Pancreas (tissue), 10 donors: Measurements from ENCODE around the gene IQGAP1. TPM values are rescaled to one million over a fixed set of nuclear protein-coding genes. Genes with fewer than 3 reads are reported as not detected.

Experiments used
- ATAC-seq, 4 donors: fragments of 200-7000 bp; cut with Tn5 transposase; one replicate each; pipeline versions ENCODE4 v1.8.0 to v1.9.1; 2020; ENCODE audit warnings: mild to moderate bottlenecking in 4 of 4, moderate library complexity in 4 of 4
- DNase-seq, 6 donors: peaks; one replicate each; pipeline ENCODE4 v3.0.0-alpha.2; 2020
- FAIRE-seq: peaks from 2 replicates; lab custom pipeline; 2012; peaks lifted over from hg19 to GRCh38; lab: Jason Lieb, UNC
- H3K27ac ChIP-seq, 4 donors: fragments of 200-600 bp; sonication (generic); 1 replicate in 3 of 4; 2 replicates in 1 of 4; pipeline versions ENCODE4 v1.5.0 to v1.8.0; 2020
- H3K27me3 ChIP-seq, 4 donors: fragments of 200-600 bp; one replicate each; pipeline ENCODE4 v1.8.0; 2021
- H3K36me3 ChIP-seq, 3 donors: fragments of 200-600 bp; sonication (generic) in 1 of 3; one replicate each; pipeline versions ENCODE4 v1.5.0 to v1.8.0; 2020 to 2021
- H3K4me1 ChIP-seq, 3 donors: fragments of 200-600 bp; one replicate each; pipeline ENCODE4 v1.8.0; 2021
- H3K4me3 ChIP-seq, 4 donors: fragments of 200-600 bp; sonication (generic) in 2 of 4; one replicate each; pipeline versions ENCODE4 v1.5.0 to v1.8.0; 2020 to 2021
- H3K9me3 ChIP-seq, 4 donors: fragments of 200-600 bp; one replicate each; pipeline ENCODE4 v1.8.0; 2021
- CTCF ChIP-seq, 4 donors: fragments of 200-600 bp; sonication (generic) in 3 of 4; IDR thresholded peaks; one replicate each; pipeline versions ENCODE4 v1.5.0 to v1.8.0; 2021; ENCODE audit warnings: antibody characterized with exemption in 4 of 4
- WGBS, 2 donors: extraction: QIAGEN DNeasy Blood & Tissue Kit; methylation state at CpG; one replicate each; pipeline ENCODE4 v1.1.7; 2013; 5-methylcytosine and 5-hydroxymethylcytosine counted together
- intact Hi-C, 3 donors: fragments of 100-400 bp; cut with DNase I; formaldehyde crosslinking; loops; one replicate each; pipeline versions ENCODE4 v1.11.1 to v1.14.2; 2022
- polyA plus RNA-seq, 2 donors: library from polyadenylated mRNA; stranded (reverse); fragments of 200-250 nt; gene quantifications; one replicate each; pipeline ENCODE4 v1.2.3, GENCODE V29; 2013
- total RNA-seq, 6 donors: library from RNA; stranded (reverse); fragmentation: NEBNext Ultra II Directional in 4 of 6; extraction: Animal tissue kit (Norgen Biotek cat#: 25700) in 4 of 6; gene quantifications; one replicate each; pipeline versions ENCODE4 v1.2.1 to v1.2.4, GENCODE V29; 2021 to 2023
- donor health status: healthy with polysubstance abuse.
- donor health status: DM: no; HTN: no; CAD: no; lungs with moderate emphysema.
- donor health status: DM: no; HTN: no; CAD: no.
- donor health status: control.
- donor health status: control.
- donor health status: Bipolar disorder and iron deficiency.
- donor health status: DM: yes; HTN: yes; CAD: no.
- donor health status: DM: no; HTN: no; CAD: no.
- donor health status: DM: no; HTN: no; CAD: no.
- donor health status: DM: yes; HTN: yes; CAD: no.

The IQGAP1 gene
- total RNA-seq (100 to 1,000 TPM in 1 of 6 donors, 10 to 100 TPM in 5; 40.0 to 103 (median 43.3) TPM), polyA plus RNA-seq (10 to 100 TPM; 20.6 to 48.4 TPM)

DNA sequence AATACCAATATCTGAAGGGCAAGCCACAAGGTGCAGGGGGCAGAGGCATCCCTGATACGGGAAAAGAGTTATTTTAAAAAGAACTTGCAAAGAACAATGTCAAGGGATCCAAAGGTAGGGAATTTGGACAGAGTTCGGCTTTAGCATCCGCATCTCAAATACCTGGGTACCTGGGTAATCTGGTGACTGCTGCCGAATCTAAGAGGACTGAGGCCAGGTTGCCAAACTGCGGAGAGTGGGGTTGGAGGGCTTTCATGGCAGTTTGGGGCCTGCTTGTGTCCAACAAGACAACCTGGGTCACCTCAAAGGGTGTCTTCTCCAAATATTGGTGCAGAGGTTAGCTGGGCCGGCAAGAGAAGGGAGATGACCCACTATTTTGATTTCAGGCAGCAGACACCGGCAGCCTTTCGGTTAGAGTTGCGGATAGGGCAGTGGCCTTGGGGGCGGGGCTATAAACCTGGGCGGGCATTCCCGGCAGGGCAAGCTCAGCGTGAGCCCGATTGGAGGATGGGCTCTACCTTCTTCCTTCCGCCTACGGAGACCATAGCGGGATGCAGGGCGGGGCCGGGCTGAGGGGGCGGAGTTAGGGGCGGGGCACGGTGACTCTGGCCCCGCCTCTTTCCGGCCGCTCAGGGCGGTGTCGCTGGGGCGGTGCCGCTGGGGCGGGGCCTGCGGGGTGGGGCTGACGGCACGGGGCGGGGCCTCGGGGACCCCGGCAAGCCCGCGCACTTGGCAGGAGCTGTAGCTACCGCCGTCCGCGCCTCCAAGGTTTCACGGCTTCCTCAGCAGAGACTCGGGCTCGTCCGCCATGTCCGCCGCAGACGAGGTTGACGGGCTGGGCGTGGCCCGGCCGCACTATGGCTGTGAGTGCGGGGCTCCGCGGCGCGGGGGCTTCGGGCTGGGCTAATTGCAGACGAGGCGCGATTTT is at the start of gene IQGAP1:
Gene IQGAP1, plus strand, starts transcription at position 709 of the 928 bp plus-strand sequence. Its CDS starts 100 bp downstream, at position 809.
- H3K9me3 ChIP-seq: no peaks in the 10 kb centered on the region
- WGBS, 2 donors: 2 to 3% methylated on average over 56 to 62 of the region's 62 CpGs
- no peak for TF ChIP-seq CTCF (IDR thresholded peaks at IDR 0.05)
- ATAC-seq: peak; percentile 94 to 97 (median 94)
- intact Hi-C loops: no loop called here
- no peaks in the 10 kb centered on the region for H3K27me3 ChIP-seq
- peak; percentile 98 to 99 (median 99) for DNase-seq
- peak within 1 kb of the TSS; percentile 63 to 94 (median 78) for H3K4me3 ChIP-seq
- peaks cover 0 to 13% (median 0%) of the 10 kb centered on the region in 3 donors for H3K36me3 ChIP-seq
- H3K27ac ChIP-seq: peak within 1 kb of the TSS; percentile 93 to 97 (median 94)
- peaks cover 0 to 21% (median 10%) of the 10 kb centered on the region in 3 donors for H3K4me1 ChIP-seq
- FAIRE-seq: no peak

- Histone ChIP-seq H3K36me3 (no peaks in the 10 kb centered on the region), H3K4me3 (no peak overlapping the region), H3K4me1 (peaks cover 0 to 6% (median 0%) of the 10 kb centered on the region in 3 donors), H3K27me3 (no peaks in the 10 kb centered on the region), H3K9me3 (no peaks in the 10 kb centered on the region), H3K27ac (peak overlapping the region in 2 of 4 donors; percentile 19 to 24)
- no peak for DNase-seq
- WGBS, 2 donors: 61 to 64% methylated on average over 1 of the region's 1 CpG
- FAIRE-seq: no peak
- TF ChIP-seq CTCF (IDR thresholded peaks at IDR 0.05): no peak
- ATAC-seq: peak in 3 of 4 donors; percentile 24 to 73 (median 32)
- intact Hi-C loops: no loop called here
These were observed 49.5 kb upstream of the IQGAP1 start for GRCh38 chr15:90338532-90338931.

DNA sequence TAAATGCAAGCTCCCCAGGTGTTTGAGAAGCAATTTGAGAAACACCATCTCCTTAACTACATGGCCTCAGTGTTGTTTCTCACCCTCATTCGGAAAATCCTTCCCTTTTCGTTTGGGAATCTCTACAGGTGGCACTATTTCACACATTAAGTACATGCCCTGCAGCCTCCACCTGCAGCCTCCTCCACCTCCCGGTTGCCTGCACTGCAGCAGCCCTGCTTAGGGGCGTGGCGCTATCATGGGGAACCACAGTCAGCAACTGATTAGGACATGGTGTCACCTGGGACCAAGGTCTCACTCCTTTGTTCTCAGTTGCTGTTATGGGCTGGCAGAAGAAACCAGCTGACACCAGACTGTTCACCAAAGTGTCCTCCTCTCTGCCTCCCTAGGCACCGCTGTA is 47.7 kb upstream of the IQGAP1 start:
- FAIRE-seq (no peak), DNase-seq (no peak), ATAC-seq (peak in 1 of 4 donors; percentile 29)
- peaks cover 0 to 6% (median 0%) of the 10 kb centered on the region in 3 donors for H3K4me1 ChIP-seq
- no peak overlapping the region for H3K4me3 ChIP-seq
- no peaks in the 10 kb centered on the region for H3K27me3 ChIP-seq
- no peak overlapping the region for H3K27ac ChIP-seq
- no peaks in the 10 kb centered on the region for H3K9me3 ChIP-seq
- TF ChIP-seq CTCF (IDR thresholded peaks at IDR 0.05): no peak
- 60 to 64% methylated on average over 6 of the region's 6 CpGs for WGBS, 2 donors
- no peaks in the 10 kb centered on the region for H3K36me3 ChIP-seq
- intact Hi-C loops: no loop called here

- FAIRE-seq (no peak), ATAC-seq (no peak), DNase-seq (no peak)
- Histone ChIP-seq H3K27me3 (no peaks in the 10 kb centered on the region), H3K27ac (no peak overlapping the region), H3K36me3 (no peaks in the 10 kb centered on the region), H3K4me1 (peaks cover 0 to 6% (median 0%) of the 10 kb centered on the region in 3 donors), H3K4me3 (no peak overlapping the region), H3K9me3 (no peaks in the 10 kb centered on the region)
- intact Hi-C loops: no loop called here
- WGBS, 2 donors: 94 to 97% methylated on average over 5 of the region's 5 CpGs
- no peak for TF ChIP-seq CTCF (IDR thresholded peaks at IDR 0.05)
These were observed 44.7 kb upstream of the IQGAP1 start for GRCh38 chr15:90343302-90343790.
